Activated T-cell treated with anti-CD3 and anti-CD28 coated beads, Interleukin-2, amount 50 U/mL, for 4 hours (primary cell): ENCODE measurements around the gene OVOL3. TPM values are rescaled to one million over a fixed set of nuclear protein-coding genes. Genes with fewer than 3 reads are reported as not detected.

Experiments
- ATAC-seq, 2 donors: fragments of 200-7000 bp; cut with Tn5 transposase; one replicate each; pipeline ENCODE4 v1.10.0; 2021
- DNase-seq: peaks from one replicate; pipeline ENCODE4 v3.0.0-alpha.2; 2020
- H3K27me3 Mint-ChIP-seq: one replicate; pipeline ENCODE4 v1.8.0; 2021; ENCODE audit warnings: low read depth, mixed read lengths
- H3K36me3 Mint-ChIP-seq: one replicate; pipeline ENCODE4 v1.8.0; 2022; ENCODE audit warnings: mixed read lengths; ENCODE audit not compliant: insufficient read depth
- H3K4me1 Mint-ChIP-seq: one replicate; pipeline ENCODE4 v1.8.0; 2021; ENCODE audit warnings: low read depth, mixed read lengths
- H3K4me3 Mint-ChIP-seq: one replicate; pipeline ENCODE4 v1.8.0; 2021; ENCODE audit warnings: mild to moderate bottlenecking, moderate library complexity, mixed read lengths
- H3K9me3 Mint-ChIP-seq: one replicate; pipeline ENCODE4 v1.8.0; 2021; ENCODE audit warnings: mixed read lengths
- total RNA-seq, 3 donors: library from RNA; stranded (reverse); gene quantifications; one replicate each; pipeline ENCODE4 v1.2.1, GENCODE V29; 2021

OVOL3 gene
- total RNA-seq, 3 donors from 2014 or later = not detected

DNA sequence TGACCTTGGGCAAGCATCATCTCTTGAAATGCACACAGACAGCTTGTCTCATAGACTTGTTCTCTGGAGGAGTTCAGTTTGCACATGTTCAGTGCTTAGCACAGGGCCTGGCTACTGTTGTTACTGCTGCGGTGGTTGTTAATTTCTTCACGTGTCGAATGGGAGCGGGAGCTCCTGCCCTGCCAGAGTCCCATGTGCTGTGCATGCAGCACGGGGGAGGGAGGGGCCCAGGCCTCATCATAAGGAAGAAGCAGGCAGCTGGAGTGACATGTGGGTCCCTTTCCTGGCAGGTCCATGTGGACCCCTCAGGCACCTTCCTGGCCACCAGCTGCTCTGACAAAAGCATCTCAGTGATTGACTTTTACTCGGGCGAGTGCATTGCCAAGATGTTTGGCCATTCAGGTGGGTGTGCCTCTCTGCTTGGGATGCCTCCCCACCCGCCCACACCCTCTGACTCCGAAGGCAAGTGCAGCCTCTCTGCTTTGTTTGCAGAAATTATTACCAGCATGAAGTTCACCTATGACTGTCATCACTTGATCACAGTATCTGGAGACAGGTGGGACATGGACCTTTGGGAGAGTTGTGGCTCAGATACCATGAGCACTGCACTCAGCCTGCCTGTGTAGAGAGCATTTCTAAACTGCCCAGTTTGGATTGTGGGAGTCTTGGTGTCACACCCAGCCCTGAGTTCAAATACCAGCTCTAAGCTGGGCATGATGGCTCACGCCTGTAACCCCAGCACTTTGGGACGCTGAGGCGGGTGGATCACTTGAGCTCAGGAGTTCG lies 19.8 kb upstream of the OVOL3 start:
- Mint-ChIP-seq H3K9me3 (no peaks in the 10 kb centered on the region), H3K27me3 (no peaks in the 10 kb centered on the region), H3K4me3 (no peak overlapping the region), H3K4me1 (peaks cover 12% of the 10 kb centered on the region), H3K36me3 (peaks cover 3% of the 10 kb centered on the region)
- ATAC-seq (no peak), DNase-seq (no peak)

DNA sequence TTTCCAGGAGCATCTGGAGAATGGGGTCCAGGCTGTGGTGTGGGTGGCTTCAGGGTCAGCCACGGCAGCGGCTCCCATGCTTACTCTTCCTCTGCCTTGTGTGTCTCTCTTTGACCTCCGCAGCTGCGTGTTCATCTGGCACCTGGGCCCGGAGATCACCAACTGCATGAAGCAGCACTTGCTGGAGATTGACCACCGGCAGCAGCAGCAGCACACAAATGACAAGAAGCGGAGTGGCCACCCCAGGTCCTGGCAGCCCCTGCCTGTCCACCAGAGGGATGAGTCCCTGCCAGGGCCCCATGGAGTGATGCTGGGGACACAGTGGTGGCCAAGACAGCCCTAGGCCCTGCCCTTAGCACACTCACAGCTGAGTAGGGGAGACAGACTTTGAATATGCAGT lies 18.4 kb upstream of the OVOL3 start:
- Mint-ChIP-seq H3K27me3 (no peaks in the 10 kb centered on the region), H3K4me3 (no peak overlapping the region), H3K36me3 (peaks cover 3% of the 10 kb centered on the region), H3K4me1 (peaks cover 12% of the 10 kb centered on the region), H3K9me3 (no peaks in the 10 kb centered on the region)
- no peak for ATAC-seq
- no peak for DNase-seq

DNA sequence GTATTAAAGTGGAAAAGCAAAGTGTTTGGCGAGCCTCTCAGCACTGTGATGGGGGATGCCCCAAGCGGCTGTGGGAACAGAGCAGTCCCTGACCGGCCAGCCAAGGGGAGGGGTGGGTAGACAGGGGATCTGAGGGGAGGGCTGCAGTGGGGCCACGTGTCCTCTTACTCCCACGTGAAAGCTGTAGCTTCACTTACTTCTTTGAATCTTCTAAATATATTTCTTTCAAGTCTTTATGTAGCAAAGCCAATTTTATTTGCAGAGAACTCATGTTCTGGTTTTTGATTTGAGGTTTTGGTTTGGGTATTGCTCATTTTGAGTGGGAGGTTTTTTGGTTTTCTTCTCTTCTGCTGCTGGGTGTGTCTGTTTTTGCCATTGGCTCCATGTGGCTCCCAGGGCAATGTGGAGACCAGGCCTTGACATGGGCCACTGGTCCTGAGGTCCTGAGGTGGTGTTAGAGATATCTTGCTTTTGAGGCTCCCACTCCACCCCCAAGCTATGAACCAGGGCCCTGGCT lies 17.7 kb upstream of the OVOL3 start:
- H3K4me1 Mint-ChIP-seq = peaks cover 12% of the 10 kb centered on the region
- H3K9me3 Mint-ChIP-seq = no peaks in the 10 kb centered on the region
- H3K27me3 Mint-ChIP-seq = no peaks in the 10 kb centered on the region
- peak; percentile 78 to 82 for ATAC-seq
- DNase-seq = no peak
- peaks cover 3% of the 10 kb centered on the region for H3K36me3 Mint-ChIP-seq
- H3K4me3 Mint-ChIP-seq = no peak overlapping the region

DNA sequence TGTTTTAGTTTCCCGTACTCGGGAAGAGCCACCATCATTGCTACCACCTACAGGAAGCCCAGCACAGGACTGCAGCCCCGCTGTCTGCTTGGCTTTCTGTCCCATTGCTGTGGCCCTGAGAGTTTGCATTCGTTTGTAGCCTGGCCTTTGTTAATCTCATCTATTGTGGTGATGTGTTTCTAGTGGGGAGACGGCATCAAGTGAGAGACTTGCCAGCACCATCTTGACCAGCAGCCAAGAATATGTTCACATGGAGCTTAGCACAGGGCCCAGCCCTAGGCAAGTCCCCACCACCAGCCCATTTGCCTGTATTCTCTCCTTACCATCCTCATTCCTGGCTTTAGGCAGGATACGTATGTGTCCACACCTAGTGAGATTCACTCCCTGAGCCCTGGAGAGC lies 17.3 kb upstream of the OVOL3 start:
- no peak for DNase-seq
- peak in 1 of 2 donors; percentile 14 for ATAC-seq
- H3K36me3 Mint-ChIP-seq = peaks cover 3% of the 10 kb centered on the region
- no peaks in the 10 kb centered on the region for H3K9me3 Mint-ChIP-seq
- no peaks in the 10 kb centered on the region for H3K27me3 Mint-ChIP-seq
- H3K4me3 Mint-ChIP-seq = no peak overlapping the region
- peaks cover 12% of the 10 kb centered on the region for H3K4me1 Mint-ChIP-seq

DNA sequence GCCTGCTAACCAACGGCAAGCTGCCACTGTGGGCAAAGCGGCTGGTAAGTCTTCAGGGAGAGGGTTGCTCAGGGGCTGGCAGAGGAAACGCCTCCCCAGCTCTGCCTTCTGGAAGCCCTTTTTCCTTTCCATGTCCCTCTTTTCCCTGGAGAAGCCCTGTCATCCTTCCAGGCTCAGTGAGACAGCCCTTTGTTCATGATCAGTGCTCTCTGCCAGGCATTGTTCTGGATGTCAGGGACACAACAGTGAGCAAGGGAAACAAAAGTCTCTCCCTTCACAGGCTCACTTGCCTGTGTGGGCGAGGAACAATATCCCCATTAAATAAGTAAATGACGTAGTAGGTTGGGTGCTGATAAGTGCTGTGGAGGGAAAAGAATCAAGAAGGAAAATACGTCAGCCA lies 13.9 kb upstream of the OVOL3 start:
- DNase-seq (no peak), ATAC-seq (no peak)
- H3K36me3 Mint-ChIP-seq = peaks cover 3% of the 10 kb centered on the region
- H3K4me1 Mint-ChIP-seq = peaks cover 12% of the 10 kb centered on the region
- no peak overlapping the region for H3K4me3 Mint-ChIP-seq
- H3K27me3 Mint-ChIP-seq = no peaks in the 10 kb centered on the region
- H3K9me3 Mint-ChIP-seq = no peaks in the 10 kb centered on the region

DNA sequence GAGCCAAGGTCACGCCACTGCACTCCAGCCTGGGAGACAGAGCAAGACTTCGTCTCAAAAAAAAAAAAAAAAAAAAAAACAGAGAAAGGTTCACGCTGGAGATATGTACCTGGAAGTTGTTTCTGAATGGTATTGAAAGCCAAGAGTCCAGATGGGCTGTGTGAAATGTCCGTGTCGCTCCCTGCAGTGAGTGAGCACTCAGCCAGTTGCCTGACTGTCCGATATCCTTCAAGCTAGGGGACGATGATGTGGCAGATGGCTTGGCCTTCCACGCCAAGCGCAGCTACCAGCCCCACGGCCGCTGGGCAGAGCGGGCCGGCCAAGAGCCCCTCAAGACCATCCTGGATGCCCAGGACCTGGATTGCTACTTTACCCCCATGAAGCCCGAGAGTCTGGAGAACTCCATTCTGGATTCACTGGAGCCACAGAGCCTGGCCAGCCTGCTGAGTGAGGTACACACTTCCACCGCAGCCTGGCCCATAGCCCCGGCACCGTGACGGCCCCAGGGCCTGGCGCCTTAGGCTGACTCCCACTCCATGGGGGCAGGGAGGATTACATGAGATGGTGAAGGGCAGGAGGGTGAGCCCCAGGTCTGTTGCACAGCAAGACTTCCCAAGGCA lies 11.7 kb upstream of the OVOL3 start:
- H3K27me3 Mint-ChIP-seq = no peaks in the 10 kb centered on the region
- no peak overlapping the region for H3K4me3 Mint-ChIP-seq
- H3K36me3 Mint-ChIP-seq = no peaks in the 10 kb centered on the region
- no peaks in the 10 kb centered on the region for H3K4me1 Mint-ChIP-seq
- no peak for DNase-seq
- H3K9me3 Mint-ChIP-seq = no peaks in the 10 kb centered on the region
- no peak for ATAC-seq

DNA sequence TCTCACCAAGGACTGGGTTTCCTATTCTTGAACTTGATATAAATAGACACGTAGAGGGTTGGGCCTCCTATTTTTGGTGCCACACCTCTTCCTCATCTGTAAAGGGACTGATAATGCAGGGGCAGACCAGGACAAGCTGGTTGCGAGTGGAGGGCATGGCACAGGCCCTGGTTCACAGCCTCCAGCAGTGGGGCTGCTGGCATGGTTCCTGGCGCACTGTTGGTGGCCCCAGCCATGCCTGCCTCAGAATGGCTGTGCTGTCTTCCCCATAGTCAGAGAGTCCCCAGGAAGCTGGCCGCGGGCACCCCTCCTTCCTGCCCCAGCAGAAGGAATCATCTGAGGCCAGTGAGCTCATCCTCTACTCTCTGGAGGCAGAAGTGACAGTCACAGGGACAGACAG lies 10.5 kb upstream of the OVOL3 start:
- DNase-seq (no peak), ATAC-seq (no peak)
- Mint-ChIP-seq H3K27me3 (no peaks in the 10 kb centered on the region), H3K4me1 (no peaks in the 10 kb centered on the region), H3K36me3 (no peaks in the 10 kb centered on the region), H3K4me3 (no peak overlapping the region), H3K9me3 (no peaks in the 10 kb centered on the region)

DNA sequence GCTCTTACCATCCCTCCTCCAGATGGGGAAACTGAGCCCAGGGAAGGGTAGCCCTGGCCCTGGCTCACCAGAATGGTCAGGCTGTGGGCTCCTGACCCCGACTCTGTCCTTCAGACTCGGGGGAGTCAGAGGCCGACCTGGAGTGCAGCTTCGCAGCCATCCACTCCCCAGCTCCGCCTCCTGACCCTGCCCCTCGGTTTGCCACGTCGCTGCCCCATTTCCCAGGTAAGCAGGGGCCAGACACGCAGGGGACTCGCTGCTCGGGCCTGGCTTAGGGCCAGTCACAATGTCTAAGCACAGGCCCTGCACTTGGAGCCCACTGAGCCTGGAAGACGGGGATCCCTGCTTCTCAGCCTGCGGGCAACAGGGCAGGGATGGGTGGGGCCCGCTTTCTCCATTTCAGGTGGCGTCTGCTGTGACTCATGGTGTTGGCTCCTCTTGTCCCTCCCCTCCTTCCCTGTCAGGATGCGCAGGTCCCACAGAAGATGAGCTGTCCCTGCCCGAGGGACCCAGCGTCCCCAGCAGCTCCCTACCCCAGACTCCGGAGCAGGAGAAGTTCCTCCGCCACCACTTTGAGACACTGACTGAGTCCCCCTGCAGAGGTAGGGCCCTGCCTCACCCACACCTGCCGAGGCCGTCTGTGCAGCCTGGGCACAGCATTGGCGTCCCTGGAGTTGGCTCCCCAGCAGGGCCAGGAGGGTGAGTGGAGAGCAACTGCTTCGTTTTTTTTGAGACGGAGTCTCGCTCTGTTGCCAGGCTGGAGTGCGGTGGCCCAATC lies 9.2 kb upstream of the OVOL3 start:
- no peak for DNase-seq
- H3K36me3 Mint-ChIP-seq = no peaks in the 10 kb centered on the region
- no peaks in the 10 kb centered on the region for H3K4me1 Mint-ChIP-seq
- ATAC-seq = no peak
- no peaks in the 10 kb centered on the region for H3K9me3 Mint-ChIP-seq
- no peaks in the 10 kb centered on the region for H3K27me3 Mint-ChIP-seq
- no peak overlapping the region for H3K4me3 Mint-ChIP-seq

DNA sequence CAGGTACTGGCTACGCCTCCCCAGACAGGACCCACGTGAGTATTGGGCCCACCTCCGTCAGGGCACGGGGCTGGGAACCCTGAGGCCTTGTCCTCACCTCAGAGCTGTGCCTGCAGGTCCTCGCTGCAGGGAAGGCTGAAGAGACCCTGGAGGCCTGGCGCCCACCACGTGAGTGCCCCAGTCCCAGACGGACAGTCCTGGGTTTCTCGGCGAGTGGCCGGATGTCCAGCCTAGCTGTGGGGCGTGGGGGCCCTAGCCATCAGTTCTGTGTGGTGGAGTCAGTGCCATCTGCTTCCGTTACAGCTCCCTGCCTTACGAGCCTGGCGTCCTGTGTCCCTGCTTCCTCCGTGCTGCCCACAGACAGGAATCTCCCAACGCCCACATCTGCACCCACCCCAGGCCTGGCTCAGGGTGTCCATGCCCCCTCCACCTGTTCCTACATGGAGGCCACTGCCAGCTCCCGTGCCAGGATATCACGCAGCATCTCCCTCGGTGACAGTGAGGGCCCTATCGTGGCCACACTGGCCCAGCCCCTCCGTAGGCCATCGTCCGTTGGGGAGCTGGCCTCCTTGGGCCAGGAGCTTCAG lies 7.8 kb upstream of the OVOL3 start:
- Mint-ChIP-seq H3K36me3 (no peaks in the 10 kb centered on the region), H3K4me1 (no peaks in the 10 kb centered on the region)
- ATAC-seq = no peak

DNA sequence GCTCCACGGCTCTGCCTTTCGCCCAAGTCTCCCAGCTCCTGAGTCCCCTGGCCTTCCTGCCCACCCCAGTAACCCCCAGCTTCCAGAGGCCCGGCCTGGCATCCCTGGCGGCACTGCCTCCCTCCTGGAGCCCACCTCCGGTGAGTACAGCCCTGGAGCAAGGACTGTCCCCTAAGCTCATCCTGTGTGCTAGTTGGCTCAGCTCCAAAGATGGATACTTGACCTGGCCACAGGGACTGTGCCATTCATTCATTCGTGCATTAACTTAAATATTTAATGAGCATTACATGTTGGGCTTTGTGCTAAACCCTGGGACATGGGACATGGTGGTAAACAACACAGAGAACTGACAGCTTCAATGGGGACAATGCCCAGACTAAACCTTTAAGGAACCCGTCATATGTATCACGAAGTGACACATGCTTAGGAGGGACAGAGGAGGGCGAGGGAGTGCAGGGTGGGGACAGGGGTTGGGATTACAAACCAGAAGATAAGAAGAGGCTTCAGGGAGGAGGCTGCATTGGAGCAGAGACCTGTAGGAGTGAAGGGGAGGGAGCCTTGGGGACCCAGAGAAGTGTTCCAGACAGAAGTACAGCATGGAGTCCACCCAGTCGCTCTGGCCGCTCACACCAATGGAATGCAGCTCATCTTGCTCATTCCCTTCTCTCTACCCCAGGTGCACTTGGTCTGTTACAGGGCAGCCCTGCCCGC lies 6.9 kb upstream of the OVOL3 start:
- DNase-seq (no peak), ATAC-seq (no peak)
- H3K4me3 Mint-ChIP-seq = no peak overlapping the region
- H3K27me3 Mint-ChIP-seq = no peaks in the 10 kb centered on the region
- no peaks in the 10 kb centered on the region for H3K4me1 Mint-ChIP-seq
- no peaks in the 10 kb centered on the region for H3K36me3 Mint-ChIP-seq
- H3K9me3 Mint-ChIP-seq = no peaks in the 10 kb centered on the region

More for the DNA sequence above, 7.8 kb upstream of the OVOL3 start:
- H3K27me3 Mint-ChIP-seq = no peaks in the 10 kb centered on the region
- H3K4me3 Mint-ChIP-seq = no peak overlapping the region
- H3K9me3 Mint-ChIP-seq = no peaks in the 10 kb centered on the region
- no peak for DNase-seq

DNA sequence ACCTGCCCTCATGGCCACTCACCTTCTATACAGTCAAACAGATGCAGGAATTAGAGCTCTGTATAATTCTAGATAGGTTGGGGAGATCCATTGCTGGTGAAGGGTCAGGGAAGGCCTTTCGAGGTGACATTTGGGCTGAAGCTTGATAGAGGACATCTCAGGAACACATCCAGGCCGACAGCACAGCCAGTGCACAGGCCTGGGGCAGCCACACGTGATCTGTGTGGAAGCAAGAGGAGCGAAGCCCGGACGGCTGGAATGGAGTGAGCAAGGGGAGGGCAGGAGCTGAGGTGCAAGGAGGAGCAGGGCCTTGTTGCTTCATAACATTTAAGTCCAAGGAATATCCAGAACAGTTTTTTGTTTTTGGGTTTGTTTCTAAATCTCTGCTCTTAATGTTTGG lies 4.5 kb upstream of the OVOL3 start:
- no peaks in the 10 kb centered on the region for H3K9me3 Mint-ChIP-seq
- DNase-seq (no peak), ATAC-seq (no peak)
- H3K27me3 Mint-ChIP-seq = no peaks in the 10 kb centered on the region
- peaks cover under 1% of the 10 kb centered on the region for H3K36me3 Mint-ChIP-seq
- no peak overlapping the region for H3K4me3 Mint-ChIP-seq
- no peaks in the 10 kb centered on the region for H3K4me1 Mint-ChIP-seq

DNA sequence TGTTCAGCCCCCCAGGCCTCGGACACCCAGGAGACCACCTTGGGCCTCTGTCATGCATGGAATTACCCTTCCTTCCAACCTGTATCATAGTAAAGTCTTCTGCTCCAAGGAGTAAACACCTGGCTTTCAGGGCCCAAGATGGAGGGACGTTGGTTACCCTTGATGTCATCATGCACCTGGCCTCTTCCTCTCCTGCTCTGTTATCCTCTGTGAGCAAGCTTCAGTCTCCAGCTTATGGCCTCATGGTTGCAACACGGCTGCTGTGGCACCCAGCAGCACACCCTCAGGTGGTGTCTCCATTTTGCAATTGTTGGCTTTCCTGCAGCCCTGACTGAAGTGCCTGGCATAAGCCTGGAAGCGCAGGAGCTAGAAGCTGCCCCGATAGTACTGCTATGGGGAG lies 4.0 kb upstream of the OVOL3 start:
- DNase-seq = no peak
- no peak for ATAC-seq
- Mint-ChIP-seq H3K4me1 (no peaks in the 10 kb centered on the region), H3K9me3 (no peaks in the 10 kb centered on the region), H3K4me3 (no peak overlapping the region), H3K27me3 (no peaks in the 10 kb centered on the region), H3K36me3 (peaks cover 4% of the 10 kb centered on the region)

DNA sequence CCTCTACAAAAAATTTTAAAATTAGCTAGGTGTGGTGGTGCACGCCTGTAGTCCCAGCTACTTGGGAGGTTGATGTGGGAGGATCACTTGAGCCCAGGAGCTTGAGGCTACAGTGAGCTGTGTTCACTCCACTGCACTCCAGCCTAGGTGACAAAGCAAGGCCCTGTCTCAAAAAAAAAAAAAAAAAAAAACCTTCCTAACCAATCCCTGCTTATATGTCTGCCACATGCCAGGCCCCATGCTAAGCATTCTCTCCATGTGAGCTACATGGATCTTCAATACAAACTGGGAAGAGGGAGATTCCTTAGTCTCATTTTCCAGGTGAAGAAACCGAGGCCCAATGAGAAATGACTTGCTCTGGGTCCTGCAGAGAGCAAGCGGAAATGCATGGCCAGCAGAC lies 2.3 kb upstream of the OVOL3 start:
- Mint-ChIP-seq H3K36me3 (peaks cover 9% of the 10 kb centered on the region), H3K9me3 (no peaks in the 10 kb centered on the region), H3K27me3 (no peaks in the 10 kb centered on the region), H3K4me1 (peaks cover 8% of the 10 kb centered on the region), H3K4me3 (no peak overlapping the region)
- DNase-seq (no peak), ATAC-seq (no peak)

DNA sequence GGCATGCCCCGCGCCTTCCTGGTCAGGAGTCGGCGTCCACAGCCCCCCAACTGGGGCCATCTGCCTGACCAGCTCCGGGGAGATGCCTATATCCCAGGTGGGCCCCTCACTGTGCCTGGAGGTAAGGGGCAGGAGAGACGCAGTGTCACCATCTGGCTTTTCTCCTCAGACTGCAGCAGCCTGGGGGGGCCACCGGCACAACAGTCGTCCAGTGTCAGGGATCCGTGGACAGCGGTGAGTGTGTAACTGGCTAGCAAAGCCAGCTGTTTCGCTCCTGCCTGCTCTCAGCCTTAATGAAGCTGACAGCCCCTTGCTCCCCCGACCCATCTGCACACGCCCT lies 227 bp downstream of the OVOL3 start:
- no peaks in the 10 kb centered on the region for H3K9me3 Mint-ChIP-seq
- H3K4me3 Mint-ChIP-seq = no peak overlapping the region
- DNase-seq = no peak
- no peak for ATAC-seq
- H3K36me3 Mint-ChIP-seq = peaks cover 9% of the 10 kb centered on the region
- peaks cover 12% of the 10 kb centered on the region for H3K4me1 Mint-ChIP-seq
- no peaks in the 10 kb centered on the region for H3K27me3 Mint-ChIP-seq
